OCI-LY3 (cell line): ENCODE results near the gene LYRM7.
A peak's percentile ranks its signal among the peaks of the same experiment; 100 is the strongest.
"Not testable (repeated sequence)": the region's sequence is repeated elsewhere in the genome, so short reads cannot be mapped to it uniquely, and the experiment has no call there.

Experiments
- H2AFZ ChIP-seq: fragments of 200-600, 300-600 bp; shearing (Covaris generic); 2 replicates; pipeline ENCODE4 v1.6.0; 2014; ENCODE audit warnings: antibody characterized with exemption, low read depth, low read length
- H3K27ac ChIP-seq: fragments of 200-600, 300-600 bp; sonication (generic); 2 replicates; pipeline ENCODE4 v1.5.1; 2014; ENCODE audit warnings: mild to moderate bottlenecking, low read length, moderate library complexity, mixed read lengths
- H3K27me3 ChIP-seq: fragments of 200-600, 300-600 bp; sonication (generic); 2 replicates; pipeline ENCODE4 v1.6.1; 2014; ENCODE audit warnings: low read depth, low read length, mixed read lengths
- H3K36me3 ChIP-seq: fragments of 200-600, 300-600 bp; sonication (generic); replicated peaks from 2 replicates; pipeline ENCODE3; 2014; ENCODE audit warnings: low read depth, low read length, mixed read lengths
- H3K4me1 ChIP-seq: fragments of 300-600, 200-600 bp; sonication (generic); 2 replicates; pipeline ENCODE4 v1.6.1; 2014; ENCODE audit warnings: low read length, mixed read lengths
- H3K4me2 ChIP-seq: fragments of 200-600, 300-600 bp; sonication (generic); 2 replicates; pipeline ENCODE4 v1.6.1; 2014; ENCODE audit warnings: low read length, mixed read lengths
- H3K4me3 ChIP-seq: fragments of 300-600, 200-600 bp; sonication (generic); 2 replicates; pipeline ENCODE4 v1.5.1; 2014; ENCODE audit warnings: antibody characterized with exemption, mild to moderate bottlenecking, low read length, moderate library complexity
- H3K79me2 ChIP-seq: fragments of 300-600, 200-600 bp; shearing (Covaris generic); 2 replicates; pipeline ENCODE4 v1.6.1; 2014; ENCODE audit warnings: mild to moderate bottlenecking, low read length, mixed read lengths
- H3K9ac ChIP-seq: fragments of 300-600, 200-600 bp; shearing (Covaris generic); 2 replicates; pipeline ENCODE4 v1.6.0; 2014; ENCODE audit warnings: mild to moderate bottlenecking, low read length, moderate library complexity
- H3K9me3 ChIP-seq: fragments of 200-600, 300-600 bp; shearing (Covaris generic); 2 replicates; pipeline ENCODE4 v1.6.1; 2014; ENCODE audit warnings: low read length, mixed read lengths; ENCODE audit not compliant: insufficient read depth
- H4K20me1 ChIP-seq: fragments of 200-600, 300-600 bp; sonication (generic); 2 replicates; pipeline ENCODE4 v1.6.1; 2016; ENCODE audit warnings: low read length, mixed read lengths; ENCODE audit not compliant: insufficient read depth
- EZH2phosphoT487 ChIP-seq: fragments of 200-600 bp; shearing (Covaris generic); IDR thresholded peaks from 2 replicates; pipeline ENCODE4 v1.6.1; 2018; ENCODE audit warnings: antibody characterized with exemption, mixed run types, low read depth
- TF ChIP-seq, protein P1 (sequence below): fragments of 200-600, 300-600 bp; sonication (generic); IDR thresholded peaks from 2 replicates; pipeline ENCODE4 v1.5.1; 2014; ENCODE audit warnings: antibody characterized with exemption, low read length, low read depth

The LYRM7 gene

DNA sequence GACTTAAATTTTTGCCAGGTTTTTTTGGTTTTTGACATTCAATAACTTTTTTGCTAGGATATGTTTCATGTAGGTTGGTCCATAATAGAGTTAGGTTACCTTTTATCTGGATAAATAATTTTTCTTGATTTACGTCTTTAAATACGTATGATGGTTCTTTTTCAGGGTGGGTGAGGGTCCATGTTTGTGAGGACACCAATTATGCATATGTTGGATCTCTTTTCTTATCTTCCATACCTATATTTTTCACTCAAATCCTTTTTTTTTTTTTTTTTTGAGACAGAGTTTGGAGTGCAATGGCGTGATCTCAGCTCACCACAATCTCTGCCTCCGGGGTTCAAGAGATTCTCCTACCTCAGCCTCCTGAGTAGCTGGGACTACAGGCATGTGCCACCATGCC is 75.8 kb downstream of the LYRM7 start:
- Histone ChIP-seq H3K36me3 (peaks cover 7% of the 10 kb centered on the region), H3K27ac (no peak overlapping the region), H3K4me3 (no peak overlapping the region), H3K9me3 (0 out of 2 replicates have a peak, but pooled peaks cover 3% of the 10 kb centered on the region), H2AFZ (no peak overlapping the region), H4K20me1 (no peaks in the 10 kb centered on the region), H3K27me3 (no peaks in the 10 kb centered on the region), H3K79me2 (peaks cover 12% of the 10 kb centered on the region), H3K4me2 (no peak overlapping the region), H3K4me1 (peaks cover 52% of the 10 kb centered on the region), H3K9ac (no peak overlapping the region)
- TF ChIP-seq, protein P1, sequence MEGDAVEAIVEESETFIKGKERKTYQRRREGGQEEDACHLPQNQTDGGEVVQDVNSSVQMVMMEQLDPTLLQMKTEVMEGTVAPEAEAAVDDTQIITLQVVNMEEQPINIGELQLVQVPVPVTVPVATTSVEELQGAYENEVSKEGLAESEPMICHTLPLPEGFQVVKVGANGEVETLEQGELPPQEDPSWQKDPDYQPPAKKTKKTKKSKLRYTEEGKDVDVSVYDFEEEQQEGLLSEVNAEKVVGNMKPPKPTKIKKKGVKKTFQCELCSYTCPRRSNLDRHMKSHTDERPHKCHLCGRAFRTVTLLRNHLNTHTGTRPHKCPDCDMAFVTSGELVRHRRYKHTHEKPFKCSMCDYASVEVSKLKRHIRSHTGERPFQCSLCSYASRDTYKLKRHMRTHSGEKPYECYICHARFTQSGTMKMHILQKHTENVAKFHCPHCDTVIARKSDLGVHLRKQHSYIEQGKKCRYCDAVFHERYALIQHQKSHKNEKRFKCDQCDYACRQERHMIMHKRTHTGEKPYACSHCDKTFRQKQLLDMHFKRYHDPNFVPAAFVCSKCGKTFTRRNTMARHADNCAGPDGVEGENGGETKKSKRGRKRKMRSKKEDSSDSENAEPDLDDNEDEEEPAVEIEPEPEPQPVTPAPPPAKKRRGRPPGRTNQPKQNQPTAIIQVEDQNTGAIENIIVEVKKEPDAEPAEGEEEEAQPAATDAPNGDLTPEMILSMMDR = no peak
- TF ChIP-seq EZH2phosphoT487 = no peak

DNA sequence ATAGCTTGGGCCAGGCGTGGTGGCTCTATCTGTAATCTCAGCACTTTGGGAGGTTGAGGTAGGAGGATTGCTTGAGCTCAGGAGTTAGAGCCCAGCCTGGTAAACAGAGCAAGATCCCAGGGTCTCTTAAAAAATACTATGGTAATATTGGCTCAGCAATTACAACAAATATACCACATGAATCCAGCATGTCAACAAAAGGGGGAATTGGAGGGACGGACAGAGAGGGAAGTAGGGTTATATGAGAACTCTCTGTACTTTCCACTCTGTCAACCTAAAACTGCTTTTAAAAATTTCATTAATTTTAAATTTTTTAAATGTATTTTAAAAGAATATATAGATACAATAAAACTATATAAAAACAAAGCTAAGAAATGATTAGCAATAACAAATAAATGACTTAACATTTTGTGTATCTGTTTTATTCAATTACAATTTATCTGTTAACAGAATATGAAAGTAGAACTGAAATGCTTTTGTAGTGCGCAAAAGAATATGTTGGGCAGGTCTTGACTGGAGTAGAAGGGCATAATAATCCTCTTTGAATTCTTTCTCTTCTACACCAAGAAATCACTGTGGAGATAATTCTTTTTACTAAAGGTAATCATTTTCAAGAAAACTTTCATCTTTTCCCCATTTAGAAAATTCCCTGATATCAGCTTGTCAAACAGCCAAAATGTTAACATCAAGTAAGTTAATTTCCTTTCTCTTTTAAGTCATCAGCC is 80.2 kb downstream of the LYRM7 start:
- Histone ChIP-seq H3K4me1 (peaks cover 61% of the 10 kb centered on the region), H4K20me1 (no peaks in the 10 kb centered on the region), H3K9ac (peak overlapping the region; percentile 61), H3K9me3 (0 out of 2 replicates have a peak, but pooled peaks cover 3% of the 10 kb centered on the region), H3K36me3 (peaks cover 7% of the 10 kb centered on the region), H3K4me3 (peak overlapping the region; percentile 52), H3K79me2 (peaks cover 54% of the 10 kb centered on the region), H2AFZ (no peak overlapping the region), H3K4me2 (peak overlapping the region; percentile 66), H3K27ac (peak overlapping the region; percentile 97), H3K27me3 (no peaks in the 10 kb centered on the region)
- no peak for TF ChIP-seq EZH2phosphoT487
- TF ChIP-seq, protein P1 = no peak

DNA sequence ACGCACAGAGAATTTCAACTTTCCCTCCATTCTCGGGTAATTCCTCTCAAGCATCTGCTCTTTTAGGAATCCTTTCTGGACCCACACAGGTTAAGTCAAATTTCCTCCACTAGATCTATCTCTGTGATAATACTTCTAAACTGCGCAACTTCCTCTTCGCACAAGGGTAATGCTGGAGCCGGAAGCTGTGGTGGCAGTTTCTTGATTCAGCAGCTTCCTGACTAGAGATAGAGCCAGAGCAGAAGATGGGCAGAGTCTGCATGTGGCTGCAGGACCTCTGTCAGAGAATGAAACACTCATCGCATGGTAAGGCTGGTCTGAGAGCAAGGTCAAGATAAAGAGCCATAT is 82.1 kb downstream of the LYRM7 start:
- TF ChIP-seq EZH2phosphoT487 = no peak
- TF ChIP-seq, protein P1 = no peak
- peaks cover 75% of the 10 kb centered on the region for H3K4me1 ChIP-seq
- peak overlapping the region; percentile 97 for H3K27ac ChIP-seq
- no peaks in the 10 kb centered on the region for H3K27me3 ChIP-seq
- peak overlapping the region; percentile 98 for H3K4me3 ChIP-seq
- peaks cover 3% of the 10 kb centered on the region for H4K20me1 ChIP-seq
- no peak overlapping the region for H2AFZ ChIP-seq
- H3K79me2 ChIP-seq = peaks cover 69% of the 10 kb centered on the region
- H3K9me3 ChIP-seq = no peaks in the 10 kb centered on the region
- peak overlapping the region; percentile 94 for H3K9ac ChIP-seq
- H3K4me2 ChIP-seq = peak overlapping the region; percentile 100
- peaks cover 16% of the 10 kb centered on the region for H3K36me3 ChIP-seq

DNA sequence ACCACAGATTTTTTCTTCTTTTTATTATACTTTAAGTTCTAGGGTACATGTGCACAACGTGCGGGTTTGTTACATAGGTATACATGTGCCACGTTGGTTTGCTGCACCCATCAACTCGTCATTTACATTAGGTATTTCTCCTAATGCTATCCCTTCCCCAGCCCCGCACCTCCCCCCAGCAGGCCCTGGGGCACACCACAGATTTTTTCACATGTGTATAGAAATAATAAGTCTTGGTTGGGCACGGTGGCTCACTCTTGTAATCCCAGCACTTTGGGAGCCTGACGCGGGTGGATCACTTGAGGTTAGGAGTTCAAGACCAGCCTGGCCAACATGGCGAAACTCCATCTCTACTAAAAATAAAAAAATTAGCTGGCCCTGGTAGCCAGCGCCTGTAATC is 83.3 kb downstream of the LYRM7 start:
- not testable (repeated sequence) for H3K9me3 ChIP-seq, H3K27me3 ChIP-seq, H2AFZ ChIP-seq, H4K20me1 ChIP-seq
- Histone ChIP-seq H3K4me3 (peak overlapping the region; percentile 98), H3K36me3 (peaks cover 28% of the 10 kb centered on the region), H3K27ac (peak overlapping the region; percentile 97), H3K9ac (peak overlapping the region; percentile 94), H3K4me1 (peaks cover 76% of the 10 kb centered on the region), H3K4me2 (peak overlapping the region; percentile 100), H3K79me2 (peaks cover 79% of the 10 kb centered on the region)
